GM12873 (cell line): ENCODE results near the gene CYP19A1.

Experiments
- CTCF ChIP-seq: IDR thresholded peaks from 2 replicates; pipeline ENCODE4 v1.5.1; 2012; ENCODE audit warnings: low read depth, mild to moderate bottlenecking, moderate library complexity, low read length, control low read depth; ENCODE audit not compliant: insufficient read depth; ENCODE audit errors: missing control alignments

The CYP19A1 gene

GRCh38 chr15:51180011-51180410 is 158.4 kb downstream of the CYP19A1 start:
- TF ChIP-seq CTCF, result no peak

- no peak for TF ChIP-seq CTCF
These were observed 166.2 kb downstream of the CYP19A1 start for GRCh38 chr15:51172193-51172592.

- TF ChIP-seq CTCF, result no peak
These were observed 166.8 kb downstream of the CYP19A1 start for GRCh38 chr15:51171634-51171932.

- no peak for TF ChIP-seq CTCF
These were observed 167.3 kb downstream of the CYP19A1 start for GRCh38 chr15:51170882-51171633.

- no peak for TF ChIP-seq CTCF
These were observed 169.7 kb downstream of the CYP19A1 start for GRCh38 chr15:51168700-51169099.

GRCh38 chr15:51163843-51164242 is 174.6 kb downstream of the CYP19A1 start:
- peak; percentile 35 for TF ChIP-seq CTCF

GRCh38 chr15:51162865-51163762 is 175.3 kb downstream of the CYP19A1 start:
- peak; percentile 93 for TF ChIP-seq CTCF
